HG02870 (cell line): Measurements from ENCODE around the gene DGKG.

Experiments used
- ATAC-seq: cut with Tn5 transposase; IDR thresholded peaks from one replicate; pipeline ENCODE4 v1.9.1; 2021; ENCODE audit warnings: mild to moderate bottlenecking, moderate library complexity; ENCODE audit not compliant: unreplicated experiment

DGKG gene

DNA sequence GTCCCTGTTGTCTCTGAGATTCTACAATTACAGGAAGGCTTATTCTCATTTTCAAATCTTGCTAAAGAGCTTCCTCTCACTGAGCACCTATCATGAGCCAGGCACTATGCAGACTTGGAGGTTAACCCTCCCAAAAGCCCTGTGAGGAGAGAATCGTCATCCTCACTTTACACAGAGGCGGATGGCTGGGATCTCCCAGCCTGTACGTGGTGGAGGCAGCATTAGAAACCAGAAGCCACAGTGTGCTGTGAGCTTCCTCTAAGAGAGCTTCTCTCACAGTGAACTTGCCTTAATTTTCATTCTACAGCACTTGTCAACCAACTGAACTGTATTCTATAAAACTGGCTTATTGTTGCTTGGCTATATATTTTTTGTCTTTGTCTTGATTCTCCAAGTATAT lies 6.1 kb upstream of the DGKG start:
- ATAC-seq: no peak

DNA sequence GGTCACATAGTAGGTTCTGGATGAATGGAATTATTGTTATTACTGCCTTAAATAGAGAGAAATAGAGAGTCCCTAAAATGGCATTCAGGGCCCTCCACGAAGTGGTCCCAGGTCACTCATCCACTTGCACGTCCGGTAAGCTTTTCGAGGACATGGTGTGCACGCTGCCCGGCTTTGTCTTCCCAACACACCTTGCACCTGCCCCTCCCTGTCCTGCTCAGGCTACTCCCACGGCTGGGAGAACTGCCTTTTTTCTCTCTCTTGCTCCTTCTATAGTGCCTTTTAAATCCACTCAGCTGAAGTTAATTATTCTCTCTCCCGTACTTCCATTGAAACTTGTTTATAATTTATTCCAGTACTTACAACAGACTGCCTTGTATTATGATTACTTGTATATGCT lies 5.6 kb upstream of the DGKG start:
- ATAC-seq: no peak

DNA sequence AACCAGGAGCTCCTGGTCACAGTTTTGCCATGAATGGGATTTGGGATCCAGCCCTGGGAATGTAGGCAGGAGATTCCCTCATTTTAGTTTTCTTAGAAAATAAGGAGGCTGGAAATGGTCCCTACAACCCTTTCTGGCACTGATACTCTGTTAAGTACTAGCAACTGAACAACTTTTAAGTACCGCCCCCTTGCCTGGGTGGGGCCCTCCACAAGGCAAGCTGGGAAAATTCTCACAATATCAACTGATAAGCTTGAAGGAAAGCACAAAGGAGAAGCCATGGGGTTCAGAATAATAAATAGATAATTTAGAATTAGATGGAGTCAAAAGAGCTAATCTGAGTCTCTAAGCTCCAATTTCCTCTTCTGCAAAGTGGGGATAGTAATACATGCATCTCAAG lies 4.2 kb upstream of the DGKG start:
- no peak for ATAC-seq

DNA sequence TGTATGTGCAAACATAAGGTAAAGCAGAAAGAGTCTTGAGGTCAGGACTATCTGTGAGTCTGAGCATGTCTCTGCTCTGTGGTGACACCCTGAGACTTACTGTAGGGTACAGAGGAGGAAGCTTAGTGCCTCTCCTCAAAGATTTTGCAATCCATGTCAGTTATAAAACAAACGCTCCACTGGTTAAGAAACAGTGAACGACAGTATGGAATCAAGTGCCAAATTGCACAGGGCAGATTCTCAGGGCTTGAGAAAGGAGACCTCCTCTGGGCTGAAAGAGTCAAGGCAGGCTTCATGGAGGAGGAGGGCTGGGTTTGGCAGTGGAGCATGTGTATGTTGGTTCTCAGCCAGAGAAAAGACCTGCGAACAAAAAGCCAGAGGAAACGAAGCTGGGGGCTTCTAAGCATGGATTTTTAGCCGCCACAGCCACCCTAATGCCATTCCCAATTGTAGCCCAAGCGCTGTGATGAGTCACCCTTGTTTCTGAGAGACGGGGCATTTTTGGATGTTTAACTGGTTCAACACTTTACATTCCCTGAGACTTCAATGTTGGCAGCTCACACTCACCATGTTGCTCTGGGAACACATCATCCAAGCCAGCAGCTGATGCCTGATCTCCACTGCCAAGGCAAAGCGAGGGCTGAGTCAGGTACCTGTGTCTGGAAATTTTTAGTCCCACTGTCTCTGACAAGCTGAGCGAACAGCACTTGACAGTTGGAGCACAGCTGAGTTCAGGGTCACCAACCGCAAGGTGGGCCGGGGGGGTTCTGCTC lies 3.4 kb upstream of the DGKG start:
- no peak for ATAC-seq

DNA sequence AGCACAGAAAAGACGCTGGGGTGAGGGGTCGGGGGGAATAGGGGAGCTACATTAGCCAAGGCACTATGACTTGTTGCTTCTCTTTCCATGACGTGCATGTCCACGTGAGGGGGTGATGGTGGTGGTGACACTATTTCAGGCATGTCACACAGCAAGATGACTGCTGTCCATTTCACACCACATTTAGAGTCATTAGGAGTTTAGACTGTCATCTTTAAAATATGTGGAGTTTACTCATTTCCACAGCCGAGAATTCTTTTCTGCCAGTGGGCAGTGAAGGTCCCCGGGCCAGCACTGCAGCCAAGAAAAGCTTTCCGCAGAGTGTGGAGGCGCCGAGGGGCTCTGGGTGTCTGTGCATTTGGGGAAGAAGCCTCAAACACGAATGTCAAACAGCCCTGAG lies 954 bp upstream of the DGKG start:
- no peak for ATAC-seq

DNA sequence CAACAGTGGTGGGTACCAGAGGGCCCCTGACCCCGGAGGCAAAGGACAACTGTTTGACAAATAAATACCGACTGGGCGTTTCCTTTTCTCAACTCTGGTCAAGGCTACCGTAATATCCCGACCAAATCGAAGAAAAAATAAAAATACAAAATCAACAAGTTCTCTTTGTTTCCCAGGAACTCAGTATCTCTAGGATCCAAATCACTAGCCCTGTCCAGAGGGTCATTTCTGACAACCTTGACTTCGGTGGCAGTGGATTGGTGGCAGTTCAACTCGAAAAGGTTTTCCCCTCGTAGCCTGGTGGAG lies 456 bp upstream of the DGKG start:
- ATAC-seq: no peak

DNA sequence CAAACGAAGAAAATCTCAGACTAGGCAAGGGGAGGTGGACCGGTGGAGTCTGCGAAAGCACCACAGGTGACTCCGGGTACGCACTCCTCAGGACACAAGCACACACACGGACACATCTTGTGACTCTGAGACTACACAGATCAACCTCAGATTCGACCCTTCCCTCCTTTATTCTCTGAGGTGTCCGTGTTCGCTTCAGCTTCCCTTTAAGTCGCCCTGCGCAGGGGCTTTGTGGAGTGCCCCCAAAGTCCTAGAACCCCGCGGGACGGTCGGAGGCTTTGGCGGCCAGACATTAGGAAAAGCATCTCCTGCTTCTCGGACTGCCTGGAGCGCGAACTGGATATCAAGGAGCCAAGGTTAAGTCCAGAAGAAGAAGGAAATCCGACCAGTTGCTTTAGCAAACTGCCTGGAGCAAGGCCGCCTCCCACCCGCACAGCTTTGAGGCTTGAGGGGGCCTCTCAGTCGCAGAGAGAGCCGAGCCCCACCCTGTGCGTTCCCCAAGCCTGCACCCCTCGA lies 730 bp downstream of the DGKG start:
- peak; percentile 28 for ATAC-seq

DNA sequence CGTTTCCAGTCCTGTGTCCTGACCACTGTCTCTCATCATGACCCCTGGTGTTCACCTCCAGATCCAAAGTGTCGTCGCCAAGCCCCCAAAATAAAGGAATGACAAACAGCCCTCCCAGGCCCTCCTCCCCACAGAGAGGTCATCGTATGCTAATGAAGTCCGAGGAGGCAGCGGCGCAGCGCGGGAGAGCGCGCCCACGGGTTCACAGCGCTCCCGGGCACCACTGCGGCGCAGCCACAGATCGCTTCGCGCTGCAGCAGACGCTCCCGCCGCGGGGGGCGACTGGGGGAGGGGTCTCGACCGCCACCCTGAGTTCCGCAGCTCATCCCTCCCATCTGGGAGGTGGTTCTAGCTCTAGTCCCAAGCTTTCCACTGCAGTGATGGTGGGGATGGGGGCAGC lies 1.3 kb downstream of the DGKG start:
- no peak for ATAC-seq

DNA sequence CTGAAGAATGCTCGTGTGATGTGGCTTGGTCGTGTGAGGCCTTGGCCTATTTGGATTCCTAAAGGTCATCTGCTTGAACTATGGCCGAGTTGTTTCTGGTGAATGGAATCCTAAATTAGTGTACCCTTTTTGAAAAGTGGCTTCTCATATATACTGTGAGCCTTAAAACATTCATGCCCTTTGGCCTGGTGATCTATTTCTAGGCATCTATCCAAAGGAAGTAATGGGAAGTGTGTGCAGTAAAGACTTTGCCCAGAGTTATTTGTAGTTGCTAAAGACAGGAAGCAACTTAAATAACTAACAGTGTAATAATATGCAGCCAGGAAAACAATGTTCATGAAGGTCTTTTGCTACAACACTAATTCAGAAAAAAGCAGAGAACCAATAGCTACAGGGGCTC lies 3.0 kb downstream of the DGKG start:
- no peak for ATAC-seq

DNA sequence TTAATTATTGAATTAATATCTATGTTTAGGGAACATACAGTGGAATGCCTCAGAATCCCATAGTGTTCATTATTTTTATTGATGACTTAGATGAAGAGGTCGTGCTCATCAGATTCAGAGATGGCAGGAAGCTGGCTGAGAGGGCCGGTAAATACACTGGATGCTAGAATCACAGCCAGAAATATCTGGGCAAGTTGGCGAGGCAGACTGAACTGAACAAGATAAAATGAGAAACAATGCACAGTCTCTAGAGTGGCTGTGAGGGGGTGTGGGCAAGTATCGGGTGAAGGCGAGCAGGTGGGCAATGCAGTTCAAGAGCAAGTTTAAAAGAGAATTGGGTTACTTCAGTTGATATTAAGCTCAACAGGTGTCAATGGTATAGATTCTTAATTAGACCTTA lies 5.9 kb downstream of the DGKG start:
- ATAC-seq: no peak

DNA sequence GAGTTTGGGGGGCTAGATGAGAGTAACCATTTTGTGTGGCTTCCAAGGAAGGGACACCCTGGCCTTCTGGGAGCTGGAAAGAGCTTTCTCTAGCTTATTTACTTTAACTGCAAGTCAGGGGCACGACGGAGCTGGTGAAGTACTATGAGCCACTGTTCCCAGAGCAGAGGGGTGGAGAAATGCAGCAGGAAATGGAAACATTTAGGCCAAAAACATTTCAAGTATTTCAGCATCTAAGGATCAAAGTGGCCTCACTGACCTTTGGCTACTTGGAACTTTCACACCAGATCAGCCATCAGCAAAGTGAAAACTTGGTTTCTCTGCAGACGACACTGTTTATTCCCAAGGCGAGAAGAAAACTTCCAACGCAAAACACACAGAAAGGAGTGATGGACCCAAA lies 7.9 kb downstream of the DGKG start:
- ATAC-seq: no peak

DNA sequence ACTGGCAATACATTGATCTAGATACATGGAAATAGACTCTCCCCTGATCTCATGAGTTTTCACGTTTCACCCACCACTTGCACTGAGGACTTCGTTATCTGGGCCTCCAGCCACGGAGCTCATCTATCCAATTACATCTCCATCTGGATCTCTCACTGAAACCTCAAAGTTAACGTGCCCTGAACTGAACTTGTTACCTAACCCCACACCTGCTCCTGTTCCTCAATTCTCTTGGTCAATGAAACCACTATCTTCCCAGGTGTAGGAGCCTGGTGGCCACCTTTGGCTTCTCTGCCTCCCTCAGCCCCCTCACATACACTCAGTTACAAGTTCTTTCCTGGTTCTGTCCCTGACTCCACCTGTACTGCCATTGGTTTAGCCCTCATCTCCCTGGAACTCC lies 9.7 kb downstream of the DGKG start:
- no peak for ATAC-seq

DNA sequence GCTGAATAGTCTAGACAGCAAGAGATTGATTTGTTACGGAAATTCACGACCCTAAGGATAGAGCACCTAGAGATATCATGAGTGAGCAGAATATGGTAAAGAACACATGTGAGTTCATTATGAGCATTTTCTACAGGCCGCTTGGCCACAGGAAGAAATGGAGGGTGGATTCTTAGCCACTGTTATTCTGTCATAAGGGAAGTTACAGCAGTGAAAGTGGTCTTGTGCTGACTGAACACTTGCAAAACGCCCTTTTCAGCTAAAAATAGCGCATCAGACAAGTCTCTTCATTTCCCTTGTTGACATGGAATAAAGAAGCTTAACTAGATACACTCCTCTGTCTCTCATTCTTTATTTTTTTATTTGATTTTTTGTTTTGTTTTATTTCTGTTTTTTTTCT lies 19.8 kb downstream of the DGKG start:
- peak; percentile 67 for ATAC-seq

DNA sequence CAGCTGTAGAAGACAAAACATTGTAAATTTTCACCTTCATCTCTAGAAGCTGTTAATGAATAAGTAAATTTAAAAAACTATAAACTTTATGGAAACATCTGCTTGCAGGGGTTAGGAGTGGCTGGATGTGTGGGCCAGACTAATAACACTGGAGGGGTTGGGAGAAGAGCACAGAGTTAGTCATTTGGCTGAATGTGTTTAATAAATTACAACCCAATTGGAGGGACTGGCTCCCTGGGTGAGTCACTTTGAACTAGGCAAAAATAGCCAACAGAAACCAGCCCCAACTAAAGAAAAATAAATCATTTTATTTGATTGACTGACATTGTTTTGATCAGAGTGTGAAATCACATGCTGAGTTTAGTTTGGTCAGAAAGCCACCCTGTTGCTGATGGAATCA lies 21.8 kb downstream of the DGKG start:
- ATAC-seq: no peak

DNA sequence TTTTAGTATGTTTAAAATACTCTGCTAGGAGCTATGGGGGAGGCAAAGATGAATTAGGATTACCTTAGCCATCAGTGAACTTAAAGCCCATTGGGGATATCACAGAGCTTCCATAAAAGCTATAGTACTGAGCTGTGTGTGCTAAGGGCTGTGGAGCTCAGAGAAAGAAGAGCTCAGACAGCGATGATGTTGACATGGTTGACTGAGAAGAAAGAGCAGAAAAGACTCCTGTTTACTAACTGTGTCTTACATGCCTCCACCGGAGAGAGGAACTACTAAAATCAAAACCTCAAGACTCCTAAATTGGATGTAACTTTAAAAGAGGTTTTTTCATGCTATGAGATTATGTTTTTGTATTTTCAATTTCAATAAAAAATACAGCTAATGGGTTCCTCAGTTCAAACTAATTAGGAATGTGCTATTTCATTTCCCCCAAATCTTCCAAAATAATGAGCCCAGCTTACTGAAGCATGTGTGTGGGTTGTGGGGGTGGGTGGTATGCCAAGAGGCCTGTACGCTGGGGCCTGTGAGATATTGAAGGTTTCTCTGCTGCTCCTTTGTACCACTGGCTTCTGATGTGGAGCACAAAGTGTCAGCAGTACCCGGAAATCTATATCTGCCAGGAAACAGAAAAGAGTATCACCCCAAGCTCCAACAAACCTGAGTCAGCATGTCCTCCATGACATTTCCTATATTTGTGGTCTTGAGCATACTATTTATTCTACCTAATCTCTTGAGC lies 22.7 kb downstream of the DGKG start:
- no peak for ATAC-seq

DNA sequence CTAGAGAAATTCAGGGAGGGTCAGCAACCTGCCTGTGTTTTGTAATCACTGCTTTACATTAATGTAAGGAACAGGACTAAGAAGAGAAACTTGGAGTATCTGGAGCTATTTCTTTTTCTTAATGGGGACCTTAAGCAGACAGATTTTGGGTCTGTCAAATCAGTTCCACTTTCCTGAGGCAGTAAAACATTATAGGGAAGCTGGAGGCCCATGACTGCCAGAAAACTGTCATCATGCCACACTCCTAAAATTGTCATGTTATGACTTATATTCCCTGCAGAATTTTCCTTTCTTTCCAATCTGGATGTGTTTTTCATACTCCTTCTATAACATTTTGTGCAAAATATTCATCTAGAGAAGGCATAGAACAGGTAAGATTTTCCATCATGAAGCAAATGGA lies 28.8 kb downstream of the DGKG start:
- no peak for ATAC-seq

DNA sequence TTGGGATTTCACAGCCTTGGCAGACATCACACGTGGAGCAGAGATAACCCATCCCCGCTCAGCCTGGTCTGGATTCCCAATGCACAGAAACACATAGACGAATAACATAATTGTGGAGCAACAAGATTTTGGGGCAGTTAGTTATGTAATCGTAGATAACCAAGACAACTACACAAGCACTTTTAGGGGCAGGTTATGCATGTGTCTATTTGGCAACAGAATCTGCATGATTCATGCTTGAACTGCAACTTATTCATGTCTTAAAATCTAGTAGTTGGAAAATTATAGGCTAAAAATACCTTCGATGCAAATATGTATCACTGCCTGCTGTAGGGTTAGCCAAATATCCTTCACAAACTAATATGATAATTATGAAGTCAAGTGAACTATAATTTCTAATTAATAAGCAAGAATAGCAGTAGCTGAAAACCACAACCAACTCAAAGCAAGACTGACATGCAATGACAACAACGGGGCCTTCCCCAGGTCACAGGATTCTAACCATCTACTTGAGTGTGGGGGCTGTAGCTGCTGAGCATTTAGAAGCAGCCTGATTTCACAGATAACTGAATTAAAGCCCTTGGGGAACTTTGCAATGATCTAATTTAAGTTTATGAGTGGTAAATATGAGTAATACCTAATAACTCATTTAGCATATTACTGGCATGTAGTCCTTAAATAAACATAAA lies 31.1 kb downstream of the DGKG start:
- ATAC-seq: no peak

DNA sequence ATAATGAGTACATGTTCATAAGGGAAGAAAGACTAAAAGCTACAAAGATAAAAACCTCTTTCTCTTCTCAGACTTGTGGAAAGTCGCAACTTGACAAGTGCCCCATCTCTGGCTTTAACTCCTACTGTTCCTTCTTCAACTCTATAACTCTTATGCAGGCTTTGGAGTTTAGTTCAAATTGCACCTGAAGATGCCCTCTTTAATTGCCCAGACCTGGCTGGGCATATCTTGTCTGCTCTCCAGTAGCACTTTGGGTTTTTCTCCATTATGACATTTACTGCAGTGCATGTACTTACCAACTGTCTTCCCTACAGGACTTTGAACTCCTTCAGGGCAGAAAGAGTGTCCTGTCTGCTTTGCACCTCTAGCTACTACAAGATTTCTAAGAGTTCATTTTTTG lies 32.4 kb downstream of the DGKG start:
- no peak for ATAC-seq

DNA sequence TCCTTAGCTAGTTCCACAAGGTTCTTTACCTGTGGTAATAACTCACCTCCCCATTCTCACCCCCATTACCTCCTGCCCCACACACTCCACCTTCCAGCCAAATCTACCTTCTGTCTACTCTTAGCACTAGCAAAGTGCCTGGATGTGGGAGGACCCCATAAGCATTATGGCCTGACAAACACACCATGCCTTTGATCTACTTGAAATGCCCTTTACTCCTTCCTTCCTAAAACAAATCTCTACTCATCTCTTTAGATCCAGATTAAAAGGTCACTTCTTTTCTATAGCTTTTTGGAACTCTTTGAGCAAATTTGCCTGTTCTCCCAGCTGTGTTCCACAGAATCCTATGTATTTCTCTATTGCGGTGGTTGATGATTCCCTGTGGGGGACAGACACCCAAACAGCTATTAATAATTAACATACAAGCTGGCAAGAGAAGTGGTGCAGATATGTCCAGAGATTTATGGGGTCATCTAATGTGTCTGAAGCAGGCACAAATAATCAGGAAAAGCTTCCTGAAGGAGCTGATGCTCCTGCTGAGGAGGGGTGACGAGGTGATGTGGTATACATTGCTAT lies 34.0 kb downstream of the DGKG start:
- no peak for ATAC-seq

DNA sequence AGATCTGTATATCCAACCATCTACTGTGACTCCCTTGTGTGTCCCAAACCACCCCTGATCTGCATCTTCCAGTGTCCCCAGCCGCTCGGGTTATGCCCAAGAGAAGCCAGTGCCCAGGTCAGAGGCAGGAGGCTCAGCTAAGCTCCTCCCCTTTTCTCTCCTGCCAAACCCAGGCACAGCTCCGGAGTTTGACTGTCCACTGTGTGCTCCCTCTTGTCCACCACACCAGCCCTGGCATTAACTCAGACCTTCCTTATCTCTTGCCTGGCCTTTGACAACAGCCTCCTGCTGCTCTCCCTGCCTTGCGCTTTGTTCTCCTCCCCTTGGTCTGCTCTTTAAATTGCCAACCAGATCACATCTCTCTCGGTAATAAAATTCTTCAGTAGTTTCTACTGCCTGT lies 39.3 kb downstream of the DGKG start:
- ATAC-seq: no peak

DNA sequence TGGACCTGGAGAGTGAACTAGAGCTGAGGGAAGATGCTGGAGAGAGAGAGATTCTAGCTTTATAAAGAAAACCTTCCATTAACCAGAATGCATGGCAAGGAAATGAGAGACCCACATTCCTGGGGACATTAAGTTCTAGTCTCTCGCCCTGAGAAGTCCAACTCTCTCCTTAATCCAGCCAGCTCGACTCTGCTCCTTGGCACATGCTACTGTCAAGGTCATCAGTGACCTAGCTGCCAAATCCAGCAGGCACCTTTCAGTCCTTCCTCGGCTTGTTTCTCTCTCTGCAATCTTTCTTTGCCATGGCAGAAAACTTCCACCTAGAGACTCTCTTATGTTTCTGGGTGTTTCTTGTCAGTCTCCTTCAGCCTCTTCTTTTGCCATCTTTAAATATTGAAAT lies 40.3 kb downstream of the DGKG start:
- no peak for ATAC-seq
